SK-N-SH (cell line): Measurements from ENCODE around the gene CHCHD3. TPM values are rescaled to one million over a fixed set of nuclear protein-coding genes. Genes with fewer than 3 reads are reported as not detected.

Experiments
- CTCF ChIA-PET: fragments of 300-600, 350-600 bp; formaldehyde crosslinking; extraction: SDS; loops from one replicate; lab custom pipeline; 2021; lab: Yijun Ruan, JAX
- POLR2A ChIA-PET: fragments of 350-600 bp; sonication (Branson Sonifier 250); formaldehyde crosslinking; extraction: SDS; loops from one replicate; lab custom pipeline; 2020; ENCODE audit warnings: antibody characterized with exemption, inconsistent platforms; lab: Yijun Ruan, JAX
- DNase-seq: peaks from one replicate; pipeline ENCODE4 v3.0.0; 2012
- H2AFZ ChIP-seq: fragments of 200-600 bp; sonication (generic); 2 replicates; pipeline ENCODE4 v1.8.1; 2016; ENCODE audit warnings: antibody characterized with exemption, mild to moderate bottlenecking, low read depth
- H3F3A ChIP-seq: fragments of 200-600 bp; sonication (generic); replicated peaks from 2 replicates; pipeline ENCODE3; 2016; ENCODE audit warnings: antibody characterized with exemption, mild to moderate bottlenecking; ENCODE audit not compliant: insufficient read depth
- H3K27ac ChIP-seq, 2 experiments: fragments of 200-500 bp in 1 of 2; fragments of 200-600 bp in 1 of 2; sonication (Bioruptor generic) in 1 of 2; sonication (generic), shearing (Covaris generic) in 1 of 2; 2 replicates each; pipeline versions ENCODE4 v1.5.1 to v1.6.1; 2014 to 2016; ENCODE audit warnings: low read depth in 2 of 2, inconsistent platforms in 1 of 2, low read length in 1 of 2, mild to moderate bottlenecking in 1 of 2, mixed read lengths in 1 of 2
- H3K27me3 ChIP-seq: fragments of 200-600 bp; sonication (generic), shearing (Covaris generic); 2 replicates; pipeline ENCODE4 v1.6.1; 2016; ENCODE audit warnings: mixed run types; ENCODE audit not compliant: insufficient read depth
- H3K36me3 ChIP-seq, 2 experiments: fragments of 200-500 bp in 1 of 2; fragments of 200-600 bp in 1 of 2; sonication (Bioruptor generic) in 1 of 2; sonication (generic) in 1 of 2; replicated peaks in 1 of 2; 2 replicates each; pipeline versions ENCODE3 to v1.5.1; 2014 to 2016; ENCODE audit warnings: low read length in 1 of 2, mild to moderate bottlenecking in 1 of 2; ENCODE audit not compliant: insufficient read depth in 2 of 2, control insufficient read depth in 1 of 2
- H3K4me1 ChIP-seq, 2 experiments: fragments of 200-500 bp in 1 of 2; fragments of 200-600 bp in 1 of 2; sonication (Bioruptor generic) in 1 of 2; sonication (generic), shearing (Covaris generic) in 1 of 2; 2 replicates each; pipeline versions ENCODE4 v1.5.1 to v1.6.1; 2014 to 2016; ENCODE audit warnings: low read depth in 1 of 2, low read length in 1 of 2, mixed run types in 1 of 2; ENCODE audit not compliant: insufficient read depth in 2 of 2, control insufficient read depth in 1 of 2
- H3K4me2 ChIP-seq: fragments of 200-600 bp; sonication (generic), shearing (Covaris generic); 2 replicates; pipeline ENCODE4 v1.6.1; 2017; ENCODE audit warnings: mixed run types
- H3K4me3 ChIP-seq, 2 experiments: fragments of 200-500 bp in 1 of 2; fragments of 200-600 bp in 1 of 2; sonication (Bioruptor generic) in 1 of 2; sonication (generic), shearing (Covaris generic) in 1 of 2; 2 replicates each; pipeline versions ENCODE4 v1.5.1 to v1.8.1; 2014 to 2016; ENCODE audit warnings: low read depth in 2 of 2, inconsistent platforms in 1 of 2, low read length in 1 of 2, mild to moderate bottlenecking in 1 of 2, mixed read lengths in 1 of 2, moderate library complexity in 1 of 2
- H3K79me2 ChIP-seq: fragments of 200-600 bp; sonication (generic); 2 replicates; pipeline ENCODE4 v1.8.1; 2017; ENCODE audit warnings: mild to moderate bottlenecking; ENCODE audit not compliant: insufficient read depth
- H3K9ac ChIP-seq: fragments of 200-600 bp; sonication (generic); 2 replicates; pipeline ENCODE4 v1.6.1; 2017; ENCODE audit warnings: mixed run types
- H3K9me2 ChIP-seq: fragments of 200-600 bp; sonication (generic); 2 replicates; pipeline ENCODE4 v1.6.1; 2017; ENCODE audit warnings: mixed run types
- H3K9me3 ChIP-seq: fragments of 200-600 bp; sonication (generic); 2 replicates; pipeline ENCODE4 v1.6.1; 2017; ENCODE audit warnings: mixed run types, mild to moderate bottlenecking, moderate library complexity
- H4K20me1 ChIP-seq: fragments of 200-600 bp; sonication (generic); 2 replicates; pipeline ENCODE4 v1.6.1; 2017; ENCODE audit warnings: mild to moderate bottlenecking, mixed run types; ENCODE audit not compliant: insufficient read depth
- ELF1 ChIP-seq: IDR thresholded peaks from 2 replicates; pipeline ENCODE4 v1.4.0; 2012
- EZH2phosphoT487 ChIP-seq: fragments of 200-600 bp; sonication (generic); IDR thresholded peaks from 2 replicates; pipeline ENCODE4 v1.6.1; 2017; ENCODE audit warnings: low read depth, mixed run types, mild to moderate bottlenecking, antibody characterized with exemption, moderate library complexity, borderline replicate concordance
- GATA2 ChIP-seq: sonication (generic); formaldehyde crosslinking; IDR thresholded peaks from 2 replicates; pipeline ENCODE4 v1.5.0; 2020; ENCODE audit warnings: mild to moderate bottlenecking, missing genetic modification reagents
- MEF2A ChIP-seq: IDR thresholded peaks from 2 replicates; pipeline ENCODE4 v1.4.0; 2012; ENCODE audit warnings: low read depth, borderline replicate concordance
- NRF1 ChIP-seq: IDR thresholded peaks from 2 replicates; pipeline ENCODE4 v1.6.1; 2012; ENCODE audit warnings: low read depth, mild to moderate bottlenecking, low read length
- POLR2AphosphoS5 ChIP-seq: IDR thresholded peaks from 2 replicates; pipeline ENCODE4 v1.6.1; 2012; ENCODE audit warnings: low read depth, low read length
- RAD21 ChIP-seq: IDR thresholded peaks from 2 replicates; pipeline ENCODE4 v1.6.1; 2012; ENCODE audit warnings: mild to moderate bottlenecking, low read length
- TAF1 ChIP-seq: IDR thresholded peaks from 2 replicates; pipeline ENCODE4 v1.6.1; 2012; ENCODE audit warnings: low read depth, mild to moderate bottlenecking, low read length, moderate library complexity, borderline replicate concordance
- YY1 ChIP-seq: IDR thresholded peaks from 2 replicates; pipeline ENCODE4 v1.4.0; 2012; ENCODE audit warnings: low read depth, mild to moderate bottlenecking
- WGBS: methylation state at CpG from one replicate; pipeline ENCODE4 v1.1.6; 2017; ENCODE audit warnings: low lambda C conversion rate; 5-methylcytosine and 5-hydroxymethylcytosine counted together
- polyA plus RNA-seq, 3 experiments: library from polyadenylated mRNA; depleted of rRNA; stranded (reverse); fragments of >200 nt; gene quantifications; 2 replicates each; pipeline ENCODE4 v1.2.3, GENCODE V29; 2012
- TF ChIP-seq, protein P1 (sequence below): fragments of 200-600 bp; sonication (generic); IDR thresholded peaks from 2 replicates; pipeline ENCODE4 v1.6.1; 2017; ENCODE audit warnings: antibody characterized with exemption, mild to moderate bottlenecking, moderate library complexity
- TF ChIP-seq, protein P2 (sequence below): IDR thresholded peaks from 2 replicates; pipeline ENCODE4 v1.4.0; 2012; ENCODE audit warnings: low read depth, borderline replicate concordance
- TF ChIP-seq, protein P3 (sequence below): fragments of 150-350 bp; IDR thresholded peaks from 2 replicates; pipeline ENCODE4 v1.6.1; 2016; ENCODE audit warnings: mild to moderate bottlenecking, low read depth, low read length

CHCHD3 gene
- polyA plus RNA-seq, 1 of the 3 experiments (the other 2 are of a cell fraction), result 97.1 TPM

DNA sequence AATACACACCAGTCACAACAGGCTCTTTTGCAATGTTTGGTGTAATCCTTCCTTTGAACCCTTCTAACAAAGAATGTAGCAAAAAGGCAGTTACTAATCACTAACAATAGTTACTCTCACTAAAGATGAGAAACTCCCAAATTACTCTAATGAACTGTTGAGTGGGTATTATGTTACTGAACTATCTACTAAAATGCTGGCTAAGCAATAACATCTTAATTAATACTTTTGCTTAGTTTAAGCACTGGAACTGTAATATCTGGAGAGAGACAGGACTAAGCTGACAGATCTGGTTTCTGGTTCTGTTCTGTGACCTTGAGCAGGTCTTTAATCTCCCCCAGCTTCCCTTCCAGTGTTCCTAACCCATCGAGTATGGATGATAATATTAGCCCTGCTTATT, 241.7 kb downstream of the CHCHD3 start (continued):
- TF ChIP-seq, protein P1, sequence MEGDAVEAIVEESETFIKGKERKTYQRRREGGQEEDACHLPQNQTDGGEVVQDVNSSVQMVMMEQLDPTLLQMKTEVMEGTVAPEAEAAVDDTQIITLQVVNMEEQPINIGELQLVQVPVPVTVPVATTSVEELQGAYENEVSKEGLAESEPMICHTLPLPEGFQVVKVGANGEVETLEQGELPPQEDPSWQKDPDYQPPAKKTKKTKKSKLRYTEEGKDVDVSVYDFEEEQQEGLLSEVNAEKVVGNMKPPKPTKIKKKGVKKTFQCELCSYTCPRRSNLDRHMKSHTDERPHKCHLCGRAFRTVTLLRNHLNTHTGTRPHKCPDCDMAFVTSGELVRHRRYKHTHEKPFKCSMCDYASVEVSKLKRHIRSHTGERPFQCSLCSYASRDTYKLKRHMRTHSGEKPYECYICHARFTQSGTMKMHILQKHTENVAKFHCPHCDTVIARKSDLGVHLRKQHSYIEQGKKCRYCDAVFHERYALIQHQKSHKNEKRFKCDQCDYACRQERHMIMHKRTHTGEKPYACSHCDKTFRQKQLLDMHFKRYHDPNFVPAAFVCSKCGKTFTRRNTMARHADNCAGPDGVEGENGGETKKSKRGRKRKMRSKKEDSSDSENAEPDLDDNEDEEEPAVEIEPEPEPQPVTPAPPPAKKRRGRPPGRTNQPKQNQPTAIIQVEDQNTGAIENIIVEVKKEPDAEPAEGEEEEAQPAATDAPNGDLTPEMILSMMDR, result no peak
- TF ChIP-seq GATA2 (CRISPR knock-in tag) (no peak), ELF1 (no peak), RAD21 (no peak), NRF1 (no peak), TAF1 (no peak), POLR2AphosphoS5 (no peak), YY1 (no peak), MEF2A (no peak)
- TF ChIP-seq, protein P2, sequence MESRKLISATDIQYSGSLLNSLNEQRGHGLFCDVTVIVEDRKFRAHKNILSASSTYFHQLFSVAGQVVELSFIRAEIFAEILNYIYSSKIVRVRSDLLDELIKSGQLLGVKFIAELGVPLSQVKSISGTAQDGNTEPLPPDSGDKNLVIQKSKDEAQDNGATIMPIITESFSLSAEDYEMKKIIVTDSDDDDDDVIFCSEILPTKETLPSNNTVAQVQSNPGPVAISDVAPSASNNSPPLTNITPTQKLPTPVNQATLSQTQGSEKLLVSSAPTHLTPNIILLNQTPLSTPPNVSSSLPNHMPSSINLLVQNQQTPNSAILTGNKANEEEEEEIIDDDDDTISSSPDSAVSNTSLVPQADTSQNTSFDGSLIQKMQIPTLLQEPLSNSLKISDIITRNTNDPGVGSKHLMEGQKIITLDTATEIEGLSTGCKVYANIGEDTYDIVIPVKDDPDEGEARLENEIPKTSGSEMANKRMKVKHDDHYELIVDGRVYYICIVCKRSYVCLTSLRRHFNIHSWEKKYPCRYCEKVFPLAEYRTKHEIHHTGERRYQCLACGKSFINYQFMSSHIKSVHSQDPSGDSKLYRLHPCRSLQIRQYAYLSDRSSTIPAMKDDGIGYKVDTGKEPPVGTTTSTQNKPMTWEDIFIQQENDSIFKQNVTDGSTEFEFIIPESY, result no peak
- TF ChIP-seq, protein P3, sequence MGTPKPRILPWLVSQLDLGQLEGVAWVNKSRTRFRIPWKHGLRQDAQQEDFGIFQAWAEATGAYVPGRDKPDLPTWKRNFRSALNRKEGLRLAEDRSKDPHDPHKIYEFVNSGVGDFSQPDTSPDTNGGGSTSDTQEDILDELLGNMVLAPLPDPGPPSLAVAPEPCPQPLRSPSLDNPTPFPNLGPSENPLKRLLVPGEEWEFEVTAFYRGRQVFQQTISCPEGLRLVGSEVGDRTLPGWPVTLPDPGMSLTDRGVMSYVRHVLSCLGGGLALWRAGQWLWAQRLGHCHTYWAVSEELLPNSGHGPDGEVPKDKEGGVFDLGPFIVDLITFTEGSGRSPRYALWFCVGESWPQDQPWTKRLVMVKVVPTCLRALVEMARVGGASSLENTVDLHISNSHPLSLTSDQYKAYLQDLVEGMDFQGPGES, result no peak

DNA sequence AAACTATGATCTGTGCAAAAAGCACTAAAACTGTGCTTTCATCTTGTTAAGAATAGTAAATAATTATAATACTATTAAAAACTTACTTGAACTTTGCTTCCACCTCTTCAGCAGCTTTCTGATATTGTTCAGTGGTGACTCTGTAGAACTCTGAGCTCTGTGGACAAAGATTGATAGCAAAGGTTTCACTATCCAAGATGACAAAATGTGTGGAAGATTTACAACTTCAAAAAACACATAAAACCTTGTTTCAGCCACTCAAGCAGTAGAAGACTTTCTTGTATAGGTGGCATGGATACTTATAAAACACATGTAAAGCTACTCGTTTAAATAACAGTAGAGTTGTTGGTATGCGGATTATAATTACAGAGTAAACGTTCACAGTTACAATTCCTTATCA, 243.6 kb downstream of the CHCHD3 start:
- TF ChIP-seq EZH2phosphoT487 (no peak), MEF2A (no peak)
- Histone ChIP-seq H3K27me3 (no peaks in the 10 kb centered on the region), H3K79me2 (peaks cover 4% of the 10 kb centered on the region; the same call in 1 of the 2 replicates), H3K9me3 (no peaks in the 10 kb centered on the region), H3K36me3 (peaks cover 0 to 4% of the 10 kb centered on the region in 2 experiments), H2AFZ (no peak overlapping the region), H3K4me1 (no peaks in the 10 kb centered on the region), H3F3A (no peaks in the 10 kb centered on the region), H4K20me1 (no peaks in the 10 kb centered on the region), H3K4me3 (no peak overlapping the region), H3K4me2 (no peak overlapping the region), H3K9ac (no peak overlapping the region), H3K27ac (no peak overlapping the region), H3K9me2 (no peaks in the 10 kb centered on the region)
- ChIA-PET POLR2A (no interaction called here), CTCF (interaction anchor here (0.6 to 0.9 kb wide), 2 partner anchors 10 to 62 kb away, joined by 3 read pairs; no protein-coding TSS in a partner anchor)
- no peak for DNase-seq
- 83% methylated on average over 3 of the region's 3 CpGs for WGBS
